Endothelial cell of umbilical vein (primary cell): ENCODE data around the gene SRL.

ENCODE experiments used
- CTCF ChIP-seq, 2 donors: IDR thresholded peaks; 1 replicate in 1 of 2; 2 replicates in 1 of 2; pipeline ENCODE4 v1.5.1; 2011; ENCODE audit warnings: low read length in 2 of 2, mild to moderate bottlenecking in 2 of 2, moderate library complexity in 2 of 2, control low read depth in 1 of 2, inconsistent platforms in 1 of 2, low read depth in 1 of 2; ENCODE audit not compliant: insufficient read depth in 1 of 2; ENCODE audit errors: extremely low read depth in 1 of 2
- EZH2 ChIP-seq: IDR thresholded peaks from 2 replicates; pipeline ENCODE4 v1.6.1; 2012; ENCODE audit warnings: borderline replicate concordance, low read depth, mild to moderate bottlenecking, moderate library complexity, low read length, inconsistent platforms; ENCODE audit not compliant: severe bottlenecking
- GATA2 ChIP-seq: IDR thresholded peaks from 2 replicates; pipeline ENCODE4 v1.7.0; 2011; ENCODE audit warnings: low read depth, mild to moderate bottlenecking, moderate library complexity, mixed read lengths, low read length; ENCODE audit not compliant: insufficient read length, insufficient read depth
- JUN ChIP-seq: IDR thresholded peaks from 2 replicates; pipeline ENCODE4 v1.6.1; 2011; ENCODE audit warnings: borderline replicate concordance, low read depth; ENCODE audit not compliant: insufficient read length, insufficient read depth
- MAX ChIP-seq: IDR thresholded peaks from 2 replicates; pipeline ENCODE4 v1.6.1; 2011; ENCODE audit not compliant: insufficient read depth, insufficient read length
- POLR2A ChIP-seq: IDR thresholded peaks from 2 replicates; pipeline ENCODE4 v1.6.1; 2012; ENCODE audit warnings: low read depth, mild to moderate bottlenecking, control low read depth, low read length

GRCh38 chr16:4204521-4204920 is 37.4 kb downstream of the SRL start:
- no peak for TF ChIP-seq MAX
- no peak for TF ChIP-seq CTCF (IDR thresholded peaks at IDR 0.05; ENCODE audit: extremely low read depth in 1 of 2, insufficient read depth in 1 of 2, low read depth in 1 of 2, low read length in 2 of 2)
- no peak for TF ChIP-seq POLR2A
- no peak for TF ChIP-seq JUN
- TF ChIP-seq EZH2: no peak
- no peak for TF ChIP-seq GATA2
